ENCODE measurements around the gene UBR3. TPM values are rescaled to one million over a fixed set of nuclear protein-coding genes. Genes with fewer than 3 reads are reported as not detected.

UBR3 gene
- total RNA-seq, 1 experiment from 2014 or later: 21.9 TPM

- WGBS (ENCODE audit: extremely low coverage, insufficient read length, low lambda C conversion rate): no CpG with 5 or more reads among the region's 1 CpG
- TF ChIP-seq CTCF (conservative IDR thresholded peaks at IDR 0.05): no peak
- no peak overlapping the region for H3K27ac Mint-ChIP-seq
These were observed 187.5 kb downstream of the UBR3 start for GRCh38 chr2:170014769-170015168.

More at GRCh38 chr2:170014769-170015168, 187.5 kb downstream of the UBR3 start:
- H3K4me2 ChIP-seq (ENCODE audit: insufficient read depth, insufficient read length, low read length): no peak overlapping the region
- no peaks in the 10 kb centered on the region for H4K20me1 ChIP-seq (ENCODE audit: control insufficient read depth, insufficient read depth, insufficient read length)
- Mint-ChIP-seq H3K4me3 (no peak overlapping the region), H3K27me3 (ENCODE audit: low read depth) (no peaks in the 10 kb centered on the region), H3K36me3 (ENCODE audit: insufficient read depth in 1 of 3, low read depth in 3 of 3) (peaks cover 0 to 11% (median 0%) of the 10 kb centered on the region in 3 experiments; a peak in 3 of 7 replicates), H3K9me3 (no peaks in the 10 kb centered on the region), H3K4me1 (peaks cover 3 to 9% of the 10 kb centered on the region in 2 experiments)
- H3K27me3 ChIP-seq (ENCODE audit: insufficient read depth, low read length): no peaks in the 10 kb centered on the region
- H2BK120ac ChIP-seq (ENCODE audit: low read depth, low read length, poor library complexity, severe bottlenecking): no peak overlapping the region
- no peak overlapping the region for H2BK12ac ChIP-seq (ENCODE audit: insufficient read length, low read depth, low read length)
- no peak overlapping the region for H2BK20ac ChIP-seq (ENCODE audit: low read depth, low read length, poor library complexity, severe bottlenecking)
- no peak overlapping the region for H4K91ac ChIP-seq (ENCODE audit: insufficient read length, low read depth, low read length)
- H2BK5ac ChIP-seq (ENCODE audit: insufficient read length, low read length): no peak overlapping the region
- no peak overlapping the region for H3K14ac ChIP-seq (ENCODE audit: insufficient read depth, low read length)
- no peak overlapping the region for H3K56ac ChIP-seq (ENCODE audit: insufficient read length, low read depth, low read length)
- no peaks in the 10 kb centered on the region for H3K23me2 ChIP-seq (ENCODE audit: insufficient read length, low read depth, low read length, poor library complexity, severe bottlenecking)
- no peak overlapping the region for H3K18ac ChIP-seq (ENCODE audit: insufficient read length, low read depth, low read length)
- no peak overlapping the region for H3T11ph ChIP-seq (ENCODE audit: low read length)
- no peaks in the 10 kb centered on the region for H3K9me3 ChIP-seq (ENCODE audit: control insufficient read depth, low read depth, low read length)
- no peak overlapping the region for H4K8ac ChIP-seq (replicated peaks; ENCODE audit: insufficient read length, low read depth, low read length)
- H3K4me1 ChIP-seq (ENCODE audit: insufficient read depth, low read length): no peaks in the 10 kb centered on the region
- H3K23ac ChIP-seq (ENCODE audit: insufficient read length, low read depth, low read length): no peak overlapping the region
- no peaks in the 10 kb centered on the region for H3K79me1 ChIP-seq (ENCODE audit: insufficient read depth, low read depth, low read length, poor library complexity, severe bottlenecking)
- H3K27ac ChIP-seq (ENCODE audit: insufficient read length, low read depth, low read length): no peak overlapping the region
- H3K79me2 ChIP-seq (ENCODE audit: insufficient read depth, low read length): no peaks in the 10 kb centered on the region
- no peak overlapping the region for H2AK5ac ChIP-seq (ENCODE audit: insufficient read length, low read length)
- no peak overlapping the region for H2BK15ac ChIP-seq (ENCODE audit: low read depth, low read length)
- H4K5ac ChIP-seq (ENCODE audit: insufficient read length, low read depth, low read length): no peak overlapping the region
- H3K9ac ChIP-seq (ENCODE audit: extremely low read depth, insufficient read length, low read length): no peak overlapping the region
- no peak overlapping the region for H2AFZ ChIP-seq (ENCODE audit: low read length)
- DNase-seq: no peak
- no peak overlapping the region for H3K4ac ChIP-seq (ENCODE audit: low read depth, low read length)

All from H9 (cell line).